Adrenal gland (tissue), 12 donors: ENCODE results near the gene SH3GLB1. TPM values are rescaled to one million over a fixed set of nuclear protein-coding genes. Genes with fewer than 3 reads are reported as not detected.
A peak's percentile ranks its signal among the peaks of the same experiment; 100 is the strongest.

Experiments used
- DNase-seq, 7 donors: peaks; one replicate each; pipeline ENCODE4 v3.0.0-alpha.2; 2019 to 2020
- H3K27ac ChIP-seq, 5 donors: fragments of 200-600 bp; sonication (generic) in 4 of 5; 1 replicate in 3 of 5; 2 replicates in 2 of 5; pipeline versions ENCODE4 v1.5.1 to v1.8.0; 2016 to 2020; ENCODE audit warnings: mild to moderate bottlenecking in 1 of 5
- H3K27me3 ChIP-seq: fragments of 200-600 bp; 2 replicates; pipeline ENCODE4 v1.8.0; 2021
- H3K36me3 ChIP-seq, 2 donors: fragments of 200-600 bp; replicated peaks in 1 of 2; 1 replicate in 1 of 2; 2 replicates in 1 of 2; pipeline versions ENCODE4 v1.5.1 to v1.8.0; 2018 to 2022
- H3K4me1 ChIP-seq, 2 donors: fragments of 200-600 bp; replicated peaks in 1 of 2; 1 replicate in 1 of 2; 2 replicates in 1 of 2; pipeline versions ENCODE4 v1.5.1 to v1.8.0; 2018 to 2021
- H3K4me3 ChIP-seq, 4 donors: fragments of 200-600 bp; sonication (generic) in 3 of 4; one replicate each; pipeline ENCODE4 v1.5.1; 2016 to 2018
- H3K9me3 ChIP-seq, 3 donors: fragments of 200-600 bp; sonication (generic) in 1 of 3; replicated peaks in 1 of 3; 1 replicate in 2 of 3; 2 replicates in 1 of 3; pipeline versions ENCODE4 v1.5.1 to v1.8.0; 2016 to 2021
- POLR2A ChIP-seq, 2 donors: fragments of 450-650 bp; IDR thresholded peaks; one replicate each; pipeline ENCODE4 v1.6.1; 2017; ENCODE audit warnings: antibody characterized with exemption in 2 of 2, mild to moderate bottlenecking in 2 of 2, moderate library complexity in 1 of 2
- WGBS, 4 donors: extraction: QIAGEN DNeasy Blood & Tissue Kit in 2 of 4; methylation state at CpG; one replicate each; pipeline versions ENCODE4 v1.1.5 to v1.1.7; 2013 to 2017; 5-methylcytosine and 5-hydroxymethylcytosine counted together
- intact Hi-C, 2 donors: fragments of 100-400 bp; cut with DNase I; formaldehyde crosslinking; loops; one replicate each; pipeline versions ENCODE4 v1.14.1 to v1.15.0; 2022 to 2023
- polyA plus RNA-seq, 3 donors: library from polyadenylated mRNA; stranded (reverse); fragments of 200-250 nt in 2 of 3; fragments of 350-450 nt in 1 of 3; fragmentation: Illumina TruSeq in 1 of 3; extraction: RNeasy Lipid Tissue Mini Kit (QIAGEN cat#74804) in 1 of 3; gene quantifications; one replicate each; pipeline ENCODE4 v1.2.3, GENCODE V29; 2013 to 2014
- total RNA-seq, 9 donors: library from RNA; depleted of rRNA in 4 of 9; stranded (reverse); fragments of >200 nt in 4 of 9; fragments of 120-200 nt in 1 of 9; fragmentation: NEBNext Ultra II Directional in 1 of 9; extraction: Animal tissue kit (Norgen Biotek cat#: 25700) in 1 of 9; gene quantifications; one replicate each; pipeline versions ENCODE4 v1.1.0 to v1.2.4, GENCODE V29; 2013 to 2023
- TF ChIP-seq, protein P1 (sequence below), 6 experiments: fragments of 450-650 bp in 4 of 6; fragments of 200-600 bp in 2 of 6; sonication (generic) in 1 of 6; IDR thresholded peaks; 1 replicate in 5 of 6; 2 replicates in 1 of 6; pipeline versions ENCODE4 v1.5.1 to v1.8.0; 2016 to 2021; ENCODE audit warnings: antibody characterized with exemption in 6 of 6, mild to moderate bottlenecking in 2 of 6, moderate library complexity in 1 of 6
- donor health status: healthy with polysubstance abuse.
- donor health status: Bipolar disorder and iron deficiency.
- donor health status: DM: yes; HTN: yes; CAD: no.
- donor health status: DM: no; HTN: no; CAD: no.
- donor health status: DM: no; HTN: no; CAD: no.
- donor health status: DM: yes; HTN: yes; CAD: no.

The SH3GLB1 gene
- total and polyA plus RNA-seq, 12 donors: 22.5 to 105 (median 51.3) TPM

DNA sequence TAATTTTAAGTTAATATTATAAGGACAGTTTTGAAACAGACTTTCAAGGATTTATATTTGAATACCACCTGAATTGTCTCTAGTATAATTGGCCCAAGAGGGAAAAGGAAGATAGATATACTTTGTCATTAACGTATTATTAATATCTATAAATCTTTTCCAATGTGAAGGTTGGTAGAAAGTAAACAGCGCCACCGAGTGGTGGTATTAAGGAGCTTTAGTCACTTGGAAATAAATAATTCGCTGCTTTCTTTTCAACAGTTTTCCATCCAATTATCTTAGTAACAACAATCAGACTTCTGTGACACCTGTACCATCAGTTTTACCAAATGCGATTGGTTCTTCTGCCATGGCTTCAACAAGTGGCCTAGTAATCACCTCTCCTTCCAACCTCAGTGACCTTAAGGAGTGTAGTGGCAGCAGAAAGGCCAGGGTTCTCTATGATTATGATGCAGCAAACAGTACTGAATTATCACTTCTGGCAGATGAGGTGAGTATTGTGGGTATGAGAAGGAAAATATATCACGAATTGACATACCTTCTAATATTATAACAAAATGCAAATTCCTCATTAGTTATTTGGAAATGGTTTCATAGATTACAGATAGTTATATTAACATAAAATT lies 37.7 kb downstream of the SH3GLB1 start:
- no peak overlapping the region for H3K27ac ChIP-seq
- H3K4me3 ChIP-seq: no peak overlapping the region
- intact Hi-C loops: no loop called here
- TF ChIP-seq, protein P1, sequence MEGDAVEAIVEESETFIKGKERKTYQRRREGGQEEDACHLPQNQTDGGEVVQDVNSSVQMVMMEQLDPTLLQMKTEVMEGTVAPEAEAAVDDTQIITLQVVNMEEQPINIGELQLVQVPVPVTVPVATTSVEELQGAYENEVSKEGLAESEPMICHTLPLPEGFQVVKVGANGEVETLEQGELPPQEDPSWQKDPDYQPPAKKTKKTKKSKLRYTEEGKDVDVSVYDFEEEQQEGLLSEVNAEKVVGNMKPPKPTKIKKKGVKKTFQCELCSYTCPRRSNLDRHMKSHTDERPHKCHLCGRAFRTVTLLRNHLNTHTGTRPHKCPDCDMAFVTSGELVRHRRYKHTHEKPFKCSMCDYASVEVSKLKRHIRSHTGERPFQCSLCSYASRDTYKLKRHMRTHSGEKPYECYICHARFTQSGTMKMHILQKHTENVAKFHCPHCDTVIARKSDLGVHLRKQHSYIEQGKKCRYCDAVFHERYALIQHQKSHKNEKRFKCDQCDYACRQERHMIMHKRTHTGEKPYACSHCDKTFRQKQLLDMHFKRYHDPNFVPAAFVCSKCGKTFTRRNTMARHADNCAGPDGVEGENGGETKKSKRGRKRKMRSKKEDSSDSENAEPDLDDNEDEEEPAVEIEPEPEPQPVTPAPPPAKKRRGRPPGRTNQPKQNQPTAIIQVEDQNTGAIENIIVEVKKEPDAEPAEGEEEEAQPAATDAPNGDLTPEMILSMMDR (IDR thresholded peaks at IDR 0.05): peak; percentile 48 to 76 (median 56)
- TF ChIP-seq POLR2A (IDR thresholded peaks at IDR 0.05): no peak
- DNase-seq: peak in 6 of 7 donors; percentile 26 to 68 (median 51)
- H3K9me3 ChIP-seq: no peaks in the 10 kb centered on the region
- peaks cover 0 to 11% of the 10 kb centered on the region in 2 donors for H3K4me1 ChIP-seq
- H3K27me3 ChIP-seq: no peaks in the 10 kb centered on the region
- H3K36me3 ChIP-seq: peaks cover 0 to 51% of the 10 kb centered on the region in 2 donors
- WGBS, 4 donors: 37 to 47% (median 40%) methylated on average over 6 of the region's 6 CpGs

- WGBS, 4 donors: 56 to 82% (median 71%) methylated on average over 1 of the region's 1 CpG
- peaks cover 0 to 30% of the 10 kb centered on the region in 2 donors for H3K36me3 ChIP-seq
Observed at GRCh38 chr1:86747304-86747703, 42.9 kb downstream of the SH3GLB1 start.

DNA sequence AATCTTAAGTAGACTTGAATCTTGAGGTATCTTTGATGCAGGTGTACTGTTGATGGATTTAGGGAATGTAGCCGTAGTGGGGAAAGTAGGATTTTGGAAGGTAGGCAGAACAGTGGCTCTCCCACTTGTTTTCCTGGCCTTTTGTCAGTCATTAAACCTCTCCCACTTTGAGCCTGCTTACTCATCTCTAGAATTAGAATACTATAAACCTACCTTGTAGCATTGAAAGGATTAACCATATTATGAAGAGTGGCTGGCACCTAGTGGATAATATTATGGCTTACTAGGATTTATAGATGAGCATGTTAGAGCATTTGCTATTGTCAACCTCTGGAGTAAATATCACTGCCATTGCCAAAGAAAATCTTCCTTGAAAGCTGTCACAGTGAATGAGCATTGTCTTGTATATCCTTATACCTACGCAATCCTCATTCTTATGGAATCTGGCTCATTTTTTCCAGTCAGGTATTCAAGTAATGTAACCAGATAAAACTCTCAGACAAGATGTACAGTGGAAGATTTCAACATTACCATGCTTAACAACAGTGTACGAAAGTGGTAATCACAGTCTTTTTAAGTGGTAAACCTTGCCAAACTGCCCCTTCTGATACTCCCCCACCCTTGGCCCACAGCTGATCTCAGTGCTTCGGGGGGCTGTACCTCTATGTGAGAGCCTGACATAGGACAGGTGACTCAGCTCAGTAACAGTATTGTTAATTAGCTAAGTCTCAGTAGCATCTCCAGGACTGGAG lies 44.4 kb downstream of the SH3GLB1 start:
- no peak for DNase-seq
- Histone ChIP-seq H3K4me3 (no peak overlapping the region), H3K9me3 (no peaks in the 10 kb centered on the region), H3K4me1 (peaks cover 0 to 4% of the 10 kb centered on the region in 2 donors), H3K27me3 (no peaks in the 10 kb centered on the region), H3K27ac (no peak overlapping the region), H3K36me3 (peaks cover 0 to 15% of the 10 kb centered on the region in 2 donors)
- no peak for TF ChIP-seq POLR2A (IDR thresholded peaks at IDR 0.05)
- TF ChIP-seq, protein P1 (IDR thresholded peaks at IDR 0.05): no peak
- intact Hi-C loops: no loop called here
- 92 to 95% (median 94%) methylated on average over 4 of the region's 4 CpGs for WGBS, 4 donors

More at GRCh38 chr1:86747304-86747703, 42.9 kb downstream of the SH3GLB1 start:
- no peaks in the 10 kb centered on the region for H3K9me3 ChIP-seq
- intact Hi-C loops: no loop called here
- H3K4me3 ChIP-seq: no peak overlapping the region
- no peaks in the 10 kb centered on the region for H3K27me3 ChIP-seq
- DNase-seq: no peak
- TF ChIP-seq, protein P1 (IDR thresholded peaks at IDR 0.05): no peak
- TF ChIP-seq POLR2A (IDR thresholded peaks at IDR 0.05): no peak
- H3K4me1 ChIP-seq: peaks cover 0 to 4% of the 10 kb centered on the region in 2 donors
- H3K27ac ChIP-seq: no peak overlapping the region

DNA sequence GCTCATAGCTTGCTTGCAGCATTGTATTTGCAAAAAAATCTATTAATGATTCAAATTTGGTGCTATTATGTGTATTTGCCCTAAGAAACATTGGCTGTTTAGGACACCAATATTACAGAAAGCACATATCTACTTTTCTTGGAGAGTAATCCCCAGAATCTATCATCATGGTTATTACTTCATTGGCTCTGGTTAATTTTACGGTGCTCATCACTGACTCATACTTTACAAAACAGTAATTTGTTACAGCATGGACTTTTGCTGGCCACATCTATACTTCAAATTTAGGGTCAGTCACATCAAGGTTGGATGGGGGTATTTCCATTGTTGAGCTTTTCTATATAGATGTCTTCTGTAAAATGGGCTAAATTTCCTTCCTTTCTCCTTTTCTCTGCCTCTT lies 45.7 kb downstream of the SH3GLB1 start:
- 47 to 73% (median 52%) methylated on average over 1 of the region's 1 CpG for WGBS, 4 donors
- DNase-seq: no peak
- intact Hi-C loops: no loop called here

More for the DNA sequence above, 45.7 kb downstream of the SH3GLB1 start:
- Histone ChIP-seq H3K36me3 (peaks cover 0 to 4% of the 10 kb centered on the region in 2 donors), H3K4me3 (no peak overlapping the region), H3K27me3 (no peaks in the 10 kb centered on the region), H3K9me3 (no peaks in the 10 kb centered on the region), H3K27ac (no peak overlapping the region), H3K4me1 (peaks cover 0 to 4% of the 10 kb centered on the region in 2 donors)
- no peak for TF ChIP-seq POLR2A (IDR thresholded peaks at IDR 0.05)
- TF ChIP-seq, protein P1 (IDR thresholded peaks at IDR 0.05): no peak
